HT1080 (cell line): Measurements from ENCODE around the gene GPR137. TPM values are rescaled to one million over a fixed set of nuclear protein-coding genes. Genes with fewer than 3 reads are reported as not detected.

Experiments used
- DNase-seq: peaks from one replicate; pipeline ENCODE4 v3.0.0-alpha.2; 2015; ENCODE audit warnings: low read depth
- total RNA-seq: library from RNA; depleted of rRNA; stranded (reverse); fragments of >200 nt; shearing (Covaris generic); gene quantifications from 2 replicates; pipeline ENCODE4 v1.2.3, GENCODE V29; 2014

The GPR137 gene
- total RNA-seq, 1 experiment from 2014 or later = 36.7 TPM

GRCh38 chr11:64249038-64249437 is 36.6 kb upstream of the GPR137 start:
- no peak for DNase-seq

- DNase-seq = no peak
Observed at GRCh38 chr11:64249563-64250414, 35.9 kb upstream of the GPR137 start.

- DNase-seq = no peak
Observed at GRCh38 chr11:64250415-64251015, 35.1 kb upstream of the GPR137 start.

GRCh38 chr11:64251016-64251752 is 34.5 kb upstream of the GPR137 start, which contains the start of gene PLCB3:
PLCB3 (plus strand) TSS chr11:64251530; CDS start chr11:64251650, 120 bp downstream.
- DNase-seq = peak; percentile 23

GRCh38 chr11:64251753-64252002 is 34.0 kb upstream of the GPR137 start:
- peak; percentile 6 for DNase-seq

- peak; percentile 22 for DNase-seq
Observed at GRCh38 chr11:64252003-64252872, 33.4 kb upstream of the GPR137 start.

- no peak for DNase-seq
Observed at GRCh38 chr11:64253043-64253442, 32.6 kb upstream of the GPR137 start.

- DNase-seq = no peak
Observed at GRCh38 chr11:64253481-64253880, 32.2 kb upstream of the GPR137 start.

GRCh38 chr11:64254326-64254725 is 31.3 kb upstream of the GPR137 start:
- no peak for DNase-seq

- no peak for DNase-seq
Observed at GRCh38 chr11:64255135-64256128, 30.2 kb upstream of the GPR137 start.

GRCh38 chr11:64256300-64256699 is 29.3 kb upstream of the GPR137 start:
- no peak for DNase-seq

GRCh38 chr11:64258356-64258755 is 27.3 kb upstream of the GPR137 start:
- DNase-seq = no peak

- DNase-seq = no peak
Observed at GRCh38 chr11:64258946-64259532, 26.6 kb upstream of the GPR137 start.

- no peak for DNase-seq
Observed at GRCh38 chr11:64259533-64260067, 26.0 kb upstream of the GPR137 start.

- no peak for DNase-seq
Observed at GRCh38 chr11:64260147-64260708, 25.4 kb upstream of the GPR137 start.

- DNase-seq = no peak
Observed at GRCh38 chr11:64261556-64262080, 24.0 kb upstream of the GPR137 start.

- DNase-seq = no peak
Observed at GRCh38 chr11:64262271-64263002, 23.2 kb upstream of the GPR137 start.
